HL-60 (cell line): ENCODE results near the gene HSPA12A.

Experiments used
- CTCF ChIP-seq: IDR thresholded peaks from one replicate; pipeline ENCODE4 v1.5.1; 2011; ENCODE audit warnings: low read length, control low read depth, inconsistent platforms; ENCODE audit not compliant: insufficient read depth
- POLR2AphosphoS5 ChIP-seq: IDR thresholded peaks from 2 replicates; pipeline ENCODE4 v1.6.1; 2012; ENCODE audit warnings: low read depth

GRCh38 chr10:116627386-116627933 lies 114.9 kb downstream of the HSPA12A start:
- TF ChIP-seq CTCF (no peak), POLR2AphosphoS5 (no peak)
